Liver (tissue), 9 donors: Measurements from ENCODE around the gene HBD. TPM values are rescaled to one million over a fixed set of nuclear protein-coding genes. Genes with fewer than 3 reads are reported as not detected.

Experiments used
- DNase-seq: peaks from one replicate; pipeline ENCODE4 v3.0.0-alpha.2; 2017; ENCODE audit warnings: low spot score
- H3K27ac ChIP-seq, 2 donors: one replicate each; pipeline ENCODE4 v1.7.0; 2013; ENCODE audit warnings: inconsistent platforms in 2 of 2, low read length in 2 of 2, control low read depth in 1 of 2, low read depth in 1 of 2, mild to moderate bottlenecking in 1 of 2
- H3K27me3 ChIP-seq, 4 donors: one replicate each; pipeline versions ENCODE4 v1.6.1 to v1.7.0; 2013; ENCODE audit warnings: low read length in 3 of 4, inconsistent platforms in 1 of 4, mild to moderate bottlenecking in 1 of 4, moderate library complexity in 1 of 4; ENCODE audit not compliant: control insufficient read depth in 4 of 4, insufficient read depth in 4 of 4
- H3K36me3 ChIP-seq, 4 donors: one replicate each; pipeline versions ENCODE4 v1.6.1 to v1.7.0; 2013; ENCODE audit warnings: low read length in 3 of 4, mild to moderate bottlenecking in 3 of 4, low read depth in 1 of 4, moderate library complexity in 1 of 4; ENCODE audit not compliant: control insufficient read depth in 4 of 4, insufficient read depth in 3 of 4
- H3K4me1 ChIP-seq, 4 donors: one replicate each; pipeline versions ENCODE4 v1.6.1 to v1.7.0; 2013; ENCODE audit warnings: low read length in 3 of 4, mild to moderate bottlenecking in 3 of 4, moderate library complexity in 1 of 4; ENCODE audit not compliant: control insufficient read depth in 4 of 4, insufficient read depth in 4 of 4
- H3K4me3 ChIP-seq, 3 donors: one replicate each; pipeline versions ENCODE4 v1.6.1 to v1.7.0; 2013; ENCODE audit warnings: low read length in 3 of 3, control low read depth in 1 of 3, low read depth in 1 of 3, mild to moderate bottlenecking in 1 of 3
- H3K9ac ChIP-seq, 2 donors: one replicate each; pipeline ENCODE4 v1.7.0; 2013; ENCODE audit warnings: low read length in 2 of 2, mild to moderate bottlenecking in 2 of 2, moderate library complexity in 2 of 2, control low read depth in 1 of 2, low read depth in 1 of 2
- H3K9me3 ChIP-seq, 4 donors: one replicate each; pipeline versions ENCODE4 v1.6.1 to v1.7.0; 2013; ENCODE audit warnings: low read length in 3 of 4; ENCODE audit not compliant: control insufficient read depth in 4 of 4
- ATF3 ChIP-seq: IDR thresholded peaks from 2 replicates; pipeline ENCODE4 v1.6.1; 2016; ENCODE audit warnings: antibody characterized with exemption
- CTCF ChIP-seq: fragments of 150-350 bp; IDR thresholded peaks from 2 replicates; pipeline ENCODE4 v1.5.1; 2017; ENCODE audit warnings: improper control_type of control experiment, low read depth, low read length; ENCODE audit not compliant: missing input control
- EGR1 ChIP-seq, 2 donors: IDR thresholded peaks; 2 replicates each; pipeline ENCODE4 v1.6.1; 2016 to 2018; ENCODE audit warnings: antibody characterized with exemption in 2 of 2, low read depth in 2 of 2
- FOXA1 ChIP-seq: IDR thresholded peaks from 2 replicates; pipeline ENCODE4 v1.6.1; 2016; ENCODE audit warnings: antibody characterized with exemption
- FOXA2 ChIP-seq: IDR thresholded peaks from 2 replicates; pipeline ENCODE4 v1.6.1; 2016; ENCODE audit warnings: antibody characterized with exemption
- GABPA ChIP-seq, 2 donors: IDR thresholded peaks in 1 of 2; conservative IDR thresholded peaks in 1 of 2; 2 replicates each; pipeline ENCODE4 v1.6.1; 2016; ENCODE audit warnings: antibody characterized with exemption in 2 of 2, mild to moderate bottlenecking in 1 of 2, moderate library complexity in 1 of 2
- HNF4A ChIP-seq, 2 donors: conservative IDR thresholded peaks; 2 replicates each; pipeline ENCODE4 v1.6.1; 2016; ENCODE audit warnings: antibody characterized with exemption in 2 of 2, mild to moderate bottlenecking in 2 of 2
- HNF4G ChIP-seq: IDR thresholded peaks from 2 replicates; pipeline ENCODE4 v1.6.1; 2016; ENCODE audit warnings: antibody characterized with exemption
- JUND ChIP-seq, 2 donors: IDR thresholded peaks; 2 replicates each; pipeline ENCODE4 v1.6.1; 2016; ENCODE audit warnings: antibody characterized with exemption in 2 of 2
- MAX ChIP-seq: IDR thresholded peaks from 2 replicates; pipeline ENCODE4 v1.6.1; 2016; ENCODE audit warnings: antibody characterized with exemption
- NR2F2 ChIP-seq: IDR thresholded peaks from 2 replicates; pipeline ENCODE4 v1.6.1; 2016; ENCODE audit warnings: antibody characterized with exemption
- RAD21 ChIP-seq, 2 donors: IDR thresholded peaks; 2 replicates each; pipeline ENCODE4 v1.6.1; 2016; ENCODE audit warnings: antibody characterized with exemption in 2 of 2, mild to moderate bottlenecking in 2 of 2
- RXRA ChIP-seq, 2 donors: IDR thresholded peaks; 2 replicates each; pipeline ENCODE4 v1.6.1; 2017 to 2018; ENCODE audit warnings: antibody characterized with exemption in 2 of 2, mild to moderate bottlenecking in 1 of 2
- SP1 ChIP-seq: IDR thresholded peaks from 2 replicates; pipeline ENCODE4 v1.6.1; 2018; ENCODE audit warnings: antibody characterized with exemption, mild to moderate bottlenecking
- TAF1 ChIP-seq: conservative IDR thresholded peaks from 2 replicates; pipeline ENCODE4 v1.6.1; 2016; ENCODE audit warnings: antibody characterized with exemption, mild to moderate bottlenecking
- YY1 ChIP-seq: IDR thresholded peaks from 2 replicates; pipeline ENCODE4 v1.6.1; 2016; ENCODE audit warnings: antibody characterized with exemption, mild to moderate bottlenecking
- ZBTB33 ChIP-seq: IDR thresholded peaks from 2 replicates; pipeline ENCODE4 v1.6.1; 2016; ENCODE audit warnings: antibody characterized with exemption
- WGBS: extraction: QIAGEN DNeasy Blood & Tissue Kit; methylation state at CpG from one replicate; pipeline ENCODE4 v1.1.7; 2013; 5-methylcytosine and 5-hydroxymethylcytosine counted together
- polyA plus RNA-seq, 2 donors: library from polyadenylated mRNA; stranded (reverse) in 1 of 2; unstranded in 1 of 2; fragments of 200-250 nt in 1 of 2; fragments of >200 nt in 1 of 2; fragmentation: Nextera tagmentation in 1 of 2; extraction: Ambion mirVana in 1 of 2; gene quantifications; one replicate each; pipeline versions ENCODE4 v1.2.1 to v1.2.3, GENCODE V29; 2013 to 2015
- total RNA-seq, 2 donors: library from RNA; depleted of rRNA; stranded (reverse); fragments of >200 nt; gene quantifications; one replicate each; pipeline ENCODE4 v1.2.3, GENCODE V29; 2014
- TF ChIP-seq, protein P1 (sequence below): IDR thresholded peaks from 2 replicates; pipeline ENCODE4 v1.6.1; 2016; ENCODE audit warnings: antibody characterized with exemption, mild to moderate bottlenecking
- donor health status: healthy.
- donor health status: healthy.
- donor health status: healthy.
- donor health status: healthy.
- donor health status: healthy.

HBD gene
- total and polyA plus RNA-seq, 4 donors: 0.72 to 6.0 TPM; not detected in 2

- 84% methylated on average over 1 of the region's 1 CpG for WGBS
Observed at GRCh38 chr11:5240056-5240455, 5.8 kb upstream of the HBD start.

DNA sequence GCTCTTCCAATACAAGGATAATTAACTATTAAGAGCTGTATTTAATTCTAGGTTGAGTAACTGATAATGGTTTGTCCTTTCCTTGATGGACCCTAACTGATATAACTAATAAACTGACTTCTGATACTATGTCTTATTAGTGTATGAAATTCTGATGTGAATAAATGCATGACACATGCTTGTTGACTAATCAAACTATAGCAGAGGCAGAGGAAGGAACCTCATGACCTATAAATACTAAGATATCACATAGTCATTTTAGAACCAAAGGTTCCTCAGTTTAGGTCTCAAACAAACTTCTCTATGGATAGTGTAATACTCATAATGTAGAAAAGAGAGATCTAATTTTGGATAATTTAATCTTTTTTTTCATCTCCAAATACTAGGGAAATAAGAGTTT is 4.8 kb upstream of the HBD start:
- Histone ChIP-seq H3K27ac (no peak overlapping the region), H3K36me3 (no peaks in the 10 kb centered on the region), H3K4me3 (no peak overlapping the region), H3K27me3 (peaks cover 0 to 3% (median 0%) of the 10 kb centered on the region in 4 donors), H3K9ac (no peak overlapping the region), H3K4me1 (no peaks in the 10 kb centered on the region), H3K9me3 (peaks cover 0 to 2% (median 0%) of the 10 kb centered on the region in 4 donors)
- TF ChIP-seq ZBTB33: no peak
- no peak for TF ChIP-seq JUND (IDR thresholded peaks at IDR 0.05)
- TF ChIP-seq CTCF: no peak
- no peak for TF ChIP-seq RAD21 (IDR thresholded peaks at IDR 0.05)
- no peak for TF ChIP-seq RXRA (IDR thresholded peaks at IDR 0.05)
- no peak for TF ChIP-seq SP1
- TF ChIP-seq HNF4G: no peak
- no peak for TF ChIP-seq ATF3
- no peak for TF ChIP-seq FOXA2
- TF ChIP-seq YY1: no peak
- TF ChIP-seq TAF1: no peak
- no peak for TF ChIP-seq FOXA1
- no peak for TF ChIP-seq GABPA (IDR thresholded peaks at IDR 0.05 in 1 of 2, conservative IDR thresholded peaks at IDR 0.05 in 1 of 2)
- no peak for TF ChIP-seq HNF4A (conservative IDR thresholded peaks at IDR 0.05)
- TF ChIP-seq EGR1 (IDR thresholded peaks at IDR 0.05; ENCODE audit: low read depth in 2 of 2): no peak
- no peak for TF ChIP-seq MAX
- TF ChIP-seq NR2F2: no peak
- TF ChIP-seq, protein P1, sequence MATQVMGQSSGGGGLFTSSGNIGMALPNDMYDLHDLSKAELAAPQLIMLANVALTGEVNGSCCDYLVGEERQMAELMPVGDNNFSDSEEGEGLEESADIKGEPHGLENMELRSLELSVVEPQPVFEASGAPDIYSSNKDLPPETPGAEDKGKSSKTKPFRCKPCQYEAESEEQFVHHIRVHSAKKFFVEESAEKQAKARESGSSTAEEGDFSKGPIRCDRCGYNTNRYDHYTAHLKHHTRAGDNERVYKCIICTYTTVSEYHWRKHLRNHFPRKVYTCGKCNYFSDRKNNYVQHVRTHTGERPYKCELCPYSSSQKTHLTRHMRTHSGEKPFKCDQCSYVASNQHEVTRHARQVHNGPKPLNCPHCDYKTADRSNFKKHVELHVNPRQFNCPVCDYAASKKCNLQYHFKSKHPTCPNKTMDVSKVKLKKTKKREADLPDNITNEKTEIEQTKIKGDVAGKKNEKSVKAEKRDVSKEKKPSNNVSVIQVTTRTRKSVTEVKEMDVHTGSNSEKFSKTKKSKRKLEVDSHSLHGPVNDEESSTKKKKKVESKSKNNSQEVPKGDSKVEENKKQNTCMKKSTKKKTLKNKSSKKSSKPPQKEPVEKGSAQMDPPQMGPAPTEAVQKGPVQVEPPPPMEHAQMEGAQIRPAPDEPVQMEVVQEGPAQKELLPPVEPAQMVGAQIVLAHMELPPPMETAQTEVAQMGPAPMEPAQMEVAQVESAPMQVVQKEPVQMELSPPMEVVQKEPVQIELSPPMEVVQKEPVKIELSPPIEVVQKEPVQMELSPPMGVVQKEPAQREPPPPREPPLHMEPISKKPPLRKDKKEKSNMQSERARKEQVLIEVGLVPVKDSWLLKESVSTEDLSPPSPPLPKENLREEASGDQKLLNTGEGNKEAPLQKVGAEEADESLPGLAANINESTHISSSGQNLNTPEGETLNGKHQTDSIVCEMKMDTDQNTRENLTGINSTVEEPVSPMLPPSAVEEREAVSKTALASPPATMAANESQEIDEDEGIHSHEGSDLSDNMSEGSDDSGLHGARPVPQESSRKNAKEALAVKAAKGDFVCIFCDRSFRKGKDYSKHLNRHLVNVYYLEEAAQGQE: no peak
- no peak for DNase-seq

More at GRCh38 chr11:5240056-5240455, 5.8 kb upstream of the HBD start:
- H3K9me3 ChIP-seq: peaks cover 0 to 2% (median 0%) of the 10 kb centered on the region in 4 donors
- H3K27ac ChIP-seq: no peak overlapping the region
- no peak overlapping the region for H3K9ac ChIP-seq
- H3K27me3 ChIP-seq: peaks cover 0 to 3% (median 0%) of the 10 kb centered on the region in 4 donors
- H3K4me3 ChIP-seq: no peak overlapping the region
- no peak for DNase-seq
- H3K4me1 ChIP-seq: no peaks in the 10 kb centered on the region
- no peaks in the 10 kb centered on the region for H3K36me3 ChIP-seq
- TF ChIP-seq MAX (no peak), FOXA1 (no peak), NR2F2 (no peak), YY1 (no peak), ATF3 (no peak), GABPA (IDR thresholded peaks at IDR 0.05 in 1 of 2, conservative IDR thresholded peaks at IDR 0.05 in 1 of 2) (no peak), TAF1 (no peak), RXRA (IDR thresholded peaks at IDR 0.05) (no peak)
